Fibroblast of villous mesenchyme (primary cell): Measurements from ENCODE around the gene TAF15. TPM values are rescaled to one million over a fixed set of nuclear protein-coding genes. Genes with fewer than 3 reads are reported as not detected.
A peak's percentile ranks its signal among the peaks of the same experiment; 100 is the strongest.

ENCODE experiments used
- DNase-seq: peaks from one replicate; pipeline ENCODE4 v3.0.0-alpha.2; 2010; ENCODE audit warnings: low read depth
- H3K4me3 ChIP-seq: 2 replicates; pipeline ENCODE4 v1.5.1; 2011; ENCODE audit warnings: low read depth, mild to moderate bottlenecking, low read length
- total RNA-seq: library from RNA; depleted of rRNA; stranded (reverse); fragments of >200 nt; gene quantifications from 2 replicates; pipeline ENCODE4 v1.2.3, GENCODE V29; 2012
- TF ChIP-seq, protein P1 (sequence below): IDR thresholded peaks from 2 replicates; pipeline ENCODE4 v1.5.1; 2012; ENCODE audit warnings: low read depth, mild to moderate bottlenecking, low read length; ENCODE audit not compliant: insufficient read depth

Gene TAF15
- total RNA-seq, 1 donor = 47.1 TPM

DNA sequence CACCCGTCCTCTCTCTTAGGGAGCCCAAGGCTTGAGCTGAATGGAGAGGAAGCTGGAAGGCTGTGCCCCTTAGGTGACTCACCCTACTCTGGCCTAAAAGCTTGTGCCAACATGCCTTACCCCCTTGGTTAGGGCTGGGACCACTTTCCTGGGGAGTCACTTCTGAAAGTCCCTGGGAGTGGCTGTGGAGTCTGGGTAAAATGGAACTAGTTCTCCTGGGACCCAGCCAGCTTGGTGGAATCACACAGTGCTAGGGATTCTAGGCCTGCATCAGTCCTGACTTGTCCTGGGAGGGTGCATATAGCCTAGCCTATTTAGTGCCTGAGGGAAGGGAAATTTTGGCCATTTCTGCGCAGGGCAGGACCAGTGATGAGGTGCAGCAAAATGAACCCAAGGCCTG, 24.4 kb upstream of the TAF15 start:
- no peak for DNase-seq
- TF ChIP-seq, protein P1, sequence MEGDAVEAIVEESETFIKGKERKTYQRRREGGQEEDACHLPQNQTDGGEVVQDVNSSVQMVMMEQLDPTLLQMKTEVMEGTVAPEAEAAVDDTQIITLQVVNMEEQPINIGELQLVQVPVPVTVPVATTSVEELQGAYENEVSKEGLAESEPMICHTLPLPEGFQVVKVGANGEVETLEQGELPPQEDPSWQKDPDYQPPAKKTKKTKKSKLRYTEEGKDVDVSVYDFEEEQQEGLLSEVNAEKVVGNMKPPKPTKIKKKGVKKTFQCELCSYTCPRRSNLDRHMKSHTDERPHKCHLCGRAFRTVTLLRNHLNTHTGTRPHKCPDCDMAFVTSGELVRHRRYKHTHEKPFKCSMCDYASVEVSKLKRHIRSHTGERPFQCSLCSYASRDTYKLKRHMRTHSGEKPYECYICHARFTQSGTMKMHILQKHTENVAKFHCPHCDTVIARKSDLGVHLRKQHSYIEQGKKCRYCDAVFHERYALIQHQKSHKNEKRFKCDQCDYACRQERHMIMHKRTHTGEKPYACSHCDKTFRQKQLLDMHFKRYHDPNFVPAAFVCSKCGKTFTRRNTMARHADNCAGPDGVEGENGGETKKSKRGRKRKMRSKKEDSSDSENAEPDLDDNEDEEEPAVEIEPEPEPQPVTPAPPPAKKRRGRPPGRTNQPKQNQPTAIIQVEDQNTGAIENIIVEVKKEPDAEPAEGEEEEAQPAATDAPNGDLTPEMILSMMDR = no peak
- H3K4me3 ChIP-seq = no peak overlapping the region

DNA sequence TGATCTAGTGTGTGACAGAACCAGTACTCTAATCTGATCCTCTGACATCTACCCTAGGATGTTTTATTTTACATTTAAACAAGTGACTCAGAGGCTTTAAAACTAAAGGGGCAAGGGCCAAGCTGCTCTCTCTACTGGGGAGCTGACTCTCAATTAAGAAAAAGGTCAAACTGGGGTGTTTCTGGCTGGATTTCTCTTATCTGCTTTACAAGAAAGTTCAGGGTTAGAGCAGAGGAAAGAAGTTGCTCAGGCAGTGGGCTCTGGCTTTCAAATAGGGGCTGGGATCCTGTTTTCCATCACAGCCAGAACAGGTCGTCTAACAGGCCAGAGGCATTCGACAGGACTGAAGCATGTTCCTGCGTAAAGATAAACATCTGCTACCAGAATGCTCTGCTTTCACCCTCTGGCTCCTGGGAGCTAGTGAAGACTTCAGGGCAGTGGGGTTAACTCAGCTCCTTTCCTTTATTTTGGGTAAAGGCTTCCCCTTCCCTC, 22.3 kb upstream of the TAF15 start:
- peak; percentile 98 for DNase-seq
- H3K4me3 ChIP-seq = no peak overlapping the region
- TF ChIP-seq, protein P1 = no peak

DNA sequence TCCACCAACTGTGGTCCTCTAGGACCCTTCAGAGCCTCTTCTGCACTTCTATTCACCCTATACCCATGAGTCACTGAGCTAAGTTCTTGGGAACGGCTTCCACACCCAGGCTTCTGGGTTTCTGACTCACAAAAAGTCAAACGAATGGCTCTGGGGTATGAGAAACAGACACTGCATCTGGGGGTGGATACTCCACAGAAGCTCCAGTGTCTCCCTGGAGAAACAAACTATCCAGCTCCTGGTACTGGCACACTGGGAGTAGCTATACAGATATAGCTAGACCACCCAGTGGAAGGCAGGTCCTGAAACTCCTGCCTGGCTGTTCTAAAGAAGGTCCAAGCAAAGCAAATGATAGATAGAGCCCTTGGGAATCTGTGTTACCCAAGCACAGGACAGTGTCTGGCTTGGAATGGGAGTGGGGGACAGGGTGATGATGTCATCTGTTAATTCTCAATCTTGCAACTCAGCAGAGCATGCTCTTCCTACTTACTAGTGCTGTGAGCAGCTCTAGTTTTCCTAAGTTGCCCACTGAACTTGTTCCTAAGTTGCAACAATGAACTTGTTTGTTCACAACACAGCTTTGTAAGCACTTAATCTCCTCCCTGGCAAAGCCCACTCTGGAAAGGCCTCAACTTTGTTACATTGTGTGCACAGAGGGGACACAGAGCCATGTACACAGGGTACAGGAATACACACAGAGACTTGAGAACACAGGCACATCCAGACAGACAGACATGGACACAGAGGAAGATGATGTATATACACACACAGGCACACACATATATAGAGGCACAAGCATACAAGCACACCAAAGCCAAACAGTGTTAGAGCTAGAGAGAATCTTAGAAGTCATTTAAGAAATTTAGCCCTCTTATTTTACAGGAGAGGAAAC, 20.6 kb upstream of the TAF15 start:
- TF ChIP-seq, protein P1 = no peak
- DNase-seq = peak; percentile 96
- H3K4me3 ChIP-seq = no peak overlapping the region

DNA sequence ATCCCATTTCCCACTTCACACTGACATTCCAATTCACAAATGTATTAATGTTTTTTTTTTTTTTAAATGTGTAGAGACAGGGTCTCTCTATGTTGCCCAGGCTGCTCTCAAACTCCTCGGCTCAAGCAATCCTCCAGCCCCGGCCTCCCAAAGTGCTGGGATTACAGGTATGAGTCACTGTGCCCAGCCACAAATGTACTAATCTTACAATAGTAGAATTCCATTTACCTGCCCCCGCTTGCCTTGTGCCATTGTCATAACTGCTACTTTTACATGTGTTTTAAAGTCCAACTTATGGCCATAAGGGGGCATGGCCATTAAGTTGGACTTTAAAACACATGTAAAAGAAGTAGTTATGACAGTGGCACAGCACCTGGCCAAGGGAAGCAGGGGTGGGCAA, 18.4 kb upstream of the TAF15 start:
- DNase-seq = no peak
- H3K4me3 ChIP-seq = no peak overlapping the region
- TF ChIP-seq, protein P1 = no peak

- TF ChIP-seq, protein P1 = no peak
- DNase-seq = no peak
- H3K4me3 ChIP-seq = no peak overlapping the region
Observed at GRCh38 chr17:35791681-35792350, 17.5 kb upstream of the TAF15 start.

DNA sequence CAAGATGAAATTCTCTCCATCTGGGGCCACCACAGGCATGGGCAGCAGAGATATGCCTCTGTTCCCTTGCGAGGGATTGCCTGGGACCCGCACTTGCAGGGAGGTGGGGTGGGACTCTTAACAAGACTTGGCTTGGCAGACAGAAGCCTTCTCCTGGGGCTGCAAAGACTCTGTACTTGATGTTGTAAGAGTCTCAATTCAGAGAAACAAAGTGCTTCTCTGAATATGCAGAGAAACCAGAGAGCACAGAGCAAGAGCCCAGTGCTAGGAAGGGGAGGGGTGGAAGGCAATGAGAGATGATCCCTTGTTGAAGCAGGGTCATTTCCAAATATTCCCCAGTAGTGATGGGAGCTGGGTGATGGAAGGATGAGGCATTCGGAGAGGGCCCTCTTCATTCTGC, 16.0 kb upstream of the TAF15 start:
- no peak overlapping the region for H3K4me3 ChIP-seq
- DNase-seq = no peak
- TF ChIP-seq, protein P1 = no peak
